Esophagus muscularis mucosa (tissue), 4 donors: ENCODE measurements around the gene HCK. TPM values are rescaled to one million over a fixed set of nuclear protein-coding genes. Genes with fewer than 3 reads are reported as not detected.

Source experiments
- DNase-seq: peaks from one replicate; pipeline ENCODE4 v3.0.0-alpha.2; 2017; ENCODE audit errors: extremely low spot score
- H3K27ac ChIP-seq, 4 donors: fragments of 200-600 bp; sonication (generic); replicated peaks in 1 of 4; 1 replicate in 3 of 4; 2 replicates in 1 of 4; pipeline ENCODE4 v1.5.1; 2016 to 2019; ENCODE audit warnings: mild to moderate bottlenecking in 1 of 4
- H3K27me3 ChIP-seq, 4 donors: fragments of 200-600 bp; sonication (generic); one replicate each; pipeline versions ENCODE4 v1.5.1 to v1.6.0; 2016 to 2019
- H3K36me3 ChIP-seq, 4 donors: fragments of 200-600 bp; sonication (generic); one replicate each; pipeline ENCODE4 v1.5.1; 2016 to 2019
- H3K4me1 ChIP-seq, 4 donors: fragments of 200-600 bp; sonication (generic); one replicate each; pipeline ENCODE4 v1.5.1; 2016 to 2019
- H3K4me3 ChIP-seq, 4 donors: fragments of 200-600 bp; sonication (generic); 1 replicate in 2 of 4; 2 replicates in 2 of 4; pipeline ENCODE4 v1.5.1; 2016 to 2019; ENCODE audit warnings: mild to moderate bottlenecking in 4 of 4, moderate library complexity in 1 of 4
- H3K9me3 ChIP-seq, 4 donors: fragments of 200-600 bp; sonication (generic); 1 replicate in 3 of 4; 2 replicates in 1 of 4; pipeline ENCODE4 v1.5.1; 2016 to 2019
- EP300 ChIP-seq: sonication (generic); formaldehyde crosslinking; IDR thresholded peaks from one replicate; pipeline ENCODE4 v1.6.1; 2017; ENCODE audit warnings: antibody characterized with exemption
- POLR2A ChIP-seq: fragments of 450-650 bp; IDR thresholded peaks from one replicate; pipeline ENCODE4 v1.6.1; 2017; ENCODE audit warnings: antibody characterized with exemption, moderate library complexity, mild to moderate bottlenecking, low read depth
- POLR2AphosphoS5 ChIP-seq, 2 donors: sonication (generic); formaldehyde crosslinking; IDR thresholded peaks; one replicate each; pipeline ENCODE4 v1.6.1; 2017; ENCODE audit warnings: antibody characterized with exemption in 2 of 2
- WGBS: methylation state at CpG from one replicate; pipeline ENCODE4 v1.1.5; 2018; 5-methylcytosine and 5-hydroxymethylcytosine counted together
- intact Hi-C: fragments of 100-400 bp; cut with DNase I; formaldehyde crosslinking; loops from one replicate; pipeline ENCODE4 v1.15.1; 2023
- total RNA-seq, 4 donors: library from RNA; depleted of rRNA; stranded (reverse); fragments of >200 nt; gene quantifications; one replicate each; pipeline versions ENCODE4 v1.1.0 to v1.2.1, GENCODE V29; 2016
- TF ChIP-seq, protein P1 (sequence below), 3 experiments: fragments of 200-600 bp in 2 of 3; fragments of 450-650 bp in 1 of 3; sonication (generic) in 2 of 3; IDR thresholded peaks; one replicate each; pipeline ENCODE4 v1.5.1; 2017 to 2019; ENCODE audit warnings: antibody characterized with exemption in 3 of 3, mild to moderate bottlenecking in 2 of 3, moderate library complexity in 1 of 3

HCK gene
- total RNA-seq, 4 donors from 2014 or later: 7.8 to 36.6 (median 11.4) TPM

DNA sequence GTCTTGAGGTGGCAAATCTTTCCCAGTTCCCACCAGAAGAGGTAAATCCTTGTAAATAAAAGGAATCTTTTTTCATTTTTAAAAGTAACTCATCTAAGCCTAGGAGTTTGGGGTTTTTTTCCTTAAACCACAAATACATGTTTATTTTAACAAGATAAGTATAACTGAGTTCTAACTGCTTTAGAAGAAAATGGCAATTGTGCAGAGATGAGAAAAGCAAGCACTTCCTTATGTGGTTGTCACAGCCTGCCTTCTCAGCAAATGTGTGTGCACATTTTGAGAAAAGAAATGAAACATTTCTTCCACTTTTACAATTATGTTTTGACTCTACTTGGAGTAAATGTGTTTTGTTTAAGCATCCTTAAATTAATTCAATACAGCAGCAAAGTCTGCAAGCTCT, 17.7 kb downstream of the HCK start:
- H3K27me3 ChIP-seq: peaks cover 0 to 34% (median 0%) of the 10 kb centered on the region in 4 donors
- intact Hi-C loops: no loop called here
- no peaks in the 10 kb centered on the region for H3K4me1 ChIP-seq
- H3K4me3 ChIP-seq: no peak overlapping the region
- no peak for TF ChIP-seq EP300
- TF ChIP-seq POLR2AphosphoS5 (IDR thresholded peaks at IDR 0.05): no peak
- TF ChIP-seq, protein P1, sequence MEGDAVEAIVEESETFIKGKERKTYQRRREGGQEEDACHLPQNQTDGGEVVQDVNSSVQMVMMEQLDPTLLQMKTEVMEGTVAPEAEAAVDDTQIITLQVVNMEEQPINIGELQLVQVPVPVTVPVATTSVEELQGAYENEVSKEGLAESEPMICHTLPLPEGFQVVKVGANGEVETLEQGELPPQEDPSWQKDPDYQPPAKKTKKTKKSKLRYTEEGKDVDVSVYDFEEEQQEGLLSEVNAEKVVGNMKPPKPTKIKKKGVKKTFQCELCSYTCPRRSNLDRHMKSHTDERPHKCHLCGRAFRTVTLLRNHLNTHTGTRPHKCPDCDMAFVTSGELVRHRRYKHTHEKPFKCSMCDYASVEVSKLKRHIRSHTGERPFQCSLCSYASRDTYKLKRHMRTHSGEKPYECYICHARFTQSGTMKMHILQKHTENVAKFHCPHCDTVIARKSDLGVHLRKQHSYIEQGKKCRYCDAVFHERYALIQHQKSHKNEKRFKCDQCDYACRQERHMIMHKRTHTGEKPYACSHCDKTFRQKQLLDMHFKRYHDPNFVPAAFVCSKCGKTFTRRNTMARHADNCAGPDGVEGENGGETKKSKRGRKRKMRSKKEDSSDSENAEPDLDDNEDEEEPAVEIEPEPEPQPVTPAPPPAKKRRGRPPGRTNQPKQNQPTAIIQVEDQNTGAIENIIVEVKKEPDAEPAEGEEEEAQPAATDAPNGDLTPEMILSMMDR (IDR thresholded peaks at IDR 0.05): no peak
- no peak for TF ChIP-seq POLR2A
- no peak for DNase-seq
- no peaks in the 10 kb centered on the region for H3K36me3 ChIP-seq
- H3K9me3 ChIP-seq: no peaks in the 10 kb centered on the region
- H3K27ac ChIP-seq: no peak overlapping the region

DNA sequence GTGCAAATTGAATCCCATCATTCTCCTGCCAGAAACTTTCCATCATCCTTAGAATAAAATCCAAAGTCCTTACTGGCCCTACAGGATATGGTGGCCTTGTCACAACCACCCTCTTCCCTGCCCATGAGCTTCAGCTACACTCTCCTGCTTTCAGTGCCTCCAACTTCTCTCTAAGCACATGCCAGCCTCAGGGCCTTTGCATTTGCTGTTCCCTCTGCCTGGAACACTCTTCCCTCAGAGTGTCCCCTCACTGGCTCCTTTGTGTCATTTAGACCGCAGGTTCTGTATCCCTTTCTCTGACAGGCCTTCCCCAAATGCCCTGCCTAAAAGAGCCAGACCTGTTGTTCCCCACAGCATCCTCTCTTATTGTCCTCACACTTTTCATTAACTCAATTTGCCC, 18.2 kb downstream of the HCK start:
- Histone ChIP-seq H3K4me3 (no peak overlapping the region), H3K36me3 (no peaks in the 10 kb centered on the region), H3K27me3 (peaks cover 0 to 39% (median 0%) of the 10 kb centered on the region in 4 donors), H3K27ac (no peak overlapping the region), H3K4me1 (no peaks in the 10 kb centered on the region), H3K9me3 (no peaks in the 10 kb centered on the region)
- WGBS: 91% methylated on average over 1 of the region's 1 CpG
- TF ChIP-seq, protein P1 (IDR thresholded peaks at IDR 0.05): no peak
- TF ChIP-seq POLR2AphosphoS5 (IDR thresholded peaks at IDR 0.05): no peak
- TF ChIP-seq POLR2A: no peak
- no peak for TF ChIP-seq EP300
- intact Hi-C loops: no loop called here
- no peak for DNase-seq

DNA sequence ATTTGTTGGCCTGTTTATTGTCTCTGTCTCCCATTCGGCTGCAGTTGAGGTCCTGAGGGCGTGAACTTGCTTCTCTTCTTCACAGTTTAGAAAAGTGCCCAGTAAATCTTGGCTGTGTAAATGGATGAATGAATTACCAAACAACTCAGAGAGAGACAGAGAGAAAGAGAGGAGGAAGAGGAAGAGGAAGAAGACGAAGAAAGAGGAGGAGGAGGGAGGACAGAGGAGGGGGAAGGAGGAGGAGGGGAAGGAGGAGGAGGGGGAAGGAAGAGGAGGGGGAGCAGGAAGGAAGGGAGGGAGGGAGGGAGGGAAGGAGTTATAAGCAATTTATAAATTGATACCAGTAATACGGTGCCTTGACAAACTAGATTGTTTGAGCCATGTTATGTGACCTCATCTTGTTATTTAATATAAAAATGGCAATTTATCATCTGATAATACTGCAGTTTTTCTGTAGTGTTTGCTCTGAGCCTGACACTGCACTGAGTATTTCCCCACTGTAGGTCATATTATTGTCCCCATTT, 18.7 kb downstream of the HCK start:
- H3K27me3 ChIP-seq: peaks cover 0 to 39% (median 0%) of the 10 kb centered on the region in 4 donors
- no peak overlapping the region for H3K4me3 ChIP-seq
- H3K36me3 ChIP-seq: no peaks in the 10 kb centered on the region
- DNase-seq: no peak
- no peak for TF ChIP-seq POLR2A
- TF ChIP-seq, protein P1 (IDR thresholded peaks at IDR 0.05): no peak
- TF ChIP-seq POLR2AphosphoS5 (IDR thresholded peaks at IDR 0.05): no peak
- TF ChIP-seq EP300: no peak
- H3K9me3 ChIP-seq: no peaks in the 10 kb centered on the region
- H3K4me1 ChIP-seq: no peaks in the 10 kb centered on the region
- intact Hi-C loops: no loop called here
- WGBS: 42% methylated on average over 4 of the region's 4 CpGs
- H3K27ac ChIP-seq: no peak overlapping the region

DNA sequence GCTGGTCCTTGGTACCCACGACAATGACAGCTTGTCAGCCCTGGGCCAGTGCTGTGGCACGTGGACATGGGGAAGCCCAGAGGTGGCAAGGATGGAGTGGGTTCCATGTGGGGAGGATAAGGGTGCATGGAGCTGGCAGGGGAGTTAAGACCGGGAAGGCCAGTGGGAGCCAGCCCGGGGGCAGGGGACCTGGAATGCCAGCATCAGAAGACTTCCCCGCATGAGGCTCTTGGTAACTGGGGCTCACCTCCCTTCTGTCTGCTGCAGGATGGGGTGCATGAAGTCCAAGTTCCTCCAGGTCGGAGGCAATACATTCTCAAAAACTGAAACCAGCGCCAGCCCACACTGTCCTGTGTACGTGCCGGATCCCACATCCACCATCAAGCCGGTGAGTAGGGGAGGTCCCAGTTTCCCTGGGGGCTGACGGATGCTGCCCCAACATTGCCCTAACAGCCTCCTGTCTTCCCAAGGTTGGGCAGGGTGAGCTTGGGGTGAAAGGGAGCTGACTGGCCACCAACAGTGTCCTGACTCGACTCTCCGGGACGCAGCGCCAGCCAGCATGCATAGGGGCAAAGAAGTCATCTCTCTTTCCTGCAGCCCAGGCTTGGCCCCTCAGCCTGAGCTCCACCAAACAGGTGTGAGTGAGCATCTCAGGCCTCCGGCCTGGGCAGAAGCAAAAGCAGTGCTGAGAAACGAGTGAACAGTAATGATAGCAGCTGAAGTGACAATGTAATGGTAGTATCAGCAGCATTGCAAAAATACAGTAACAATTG, 19.5 kb downstream of the HCK start:
- Histone ChIP-seq H3K27me3 (peaks cover 0 to 45% (median 0%) of the 10 kb centered on the region in 4 donors), H3K4me1 (no peaks in the 10 kb centered on the region), H3K27ac (no peak overlapping the region), H3K36me3 (no peaks in the 10 kb centered on the region), H3K4me3 (no peak overlapping the region), H3K9me3 (no peaks in the 10 kb centered on the region)
- WGBS: 79% methylated on average over 13 of the region's 17 CpGs
- no peak for DNase-seq
- TF ChIP-seq POLR2AphosphoS5 (IDR thresholded peaks at IDR 0.05) (no peak), POLR2A (no peak), EP300 (no peak)
- TF ChIP-seq, protein P1 (IDR thresholded peaks at IDR 0.05): no peak
- intact Hi-C loops: no loop called here
